K562 (cell line): ENCODE data around the gene WTAP. TPM values are rescaled to one million over a fixed set of nuclear protein-coding genes. Genes with fewer than 3 reads are reported as not detected.

ENCODE experiments used
- C11orf30 ChIP-seq: fragments of 450-650 bp; IDR thresholded peaks from 2 replicates; pipeline ENCODE4 v1.6.1; 2016; ENCODE audit warnings: low read depth, mild to moderate bottlenecking
- CHD4 ChIP-seq: fragments of 200-600 bp; sonication (generic); IDR thresholded peaks from 3 replicates; pipeline ENCODE4 v1.6.1; 2012; ENCODE audit warnings: low read depth, mild to moderate bottlenecking, mixed read lengths, low read length, inconsistent platforms; ENCODE audit not compliant: insufficient read depth, insufficient replicate concordance, poor library complexity, severe bottlenecking
- ERF ChIP-seq: fragments of 450-650 bp; formaldehyde crosslinking; IDR thresholded peaks from 2 replicates; pipeline ENCODE4 v1.4.0; 2020; ENCODE audit warnings: mild to moderate bottlenecking, mixed read lengths
- MEF2A ChIP-seq: IDR thresholded peaks from 2 replicates; pipeline ENCODE4 v1.6.1; 2011; ENCODE audit warnings: low read depth, mild to moderate bottlenecking, low read length, moderate library complexity; ENCODE audit not compliant: control insufficient read depth
- MEF2D ChIP-seq: conservative IDR thresholded peaks from 2 replicates; pipeline ENCODE4 v1.6.1; 2016; ENCODE audit warnings: low read depth, missing genetic modification characterization, missing compliant biosample characterization
- MXI1 ChIP-seq: IDR thresholded peaks from 2 replicates; pipeline ENCODE4 v1.6.1; 2011; ENCODE audit warnings: low read depth, mild to moderate bottlenecking, improper control_type of control experiment, low read length
- ZNF41 ChIP-seq: fragments of 250-450 bp; sonication (Bioruptor Pico); conservative IDR thresholded peaks from 2 replicates; pipeline ENCODE4 v1.4.0; 2020; ENCODE audit warnings: mild to moderate bottlenecking
- ZNF436 ChIP-seq: fragments of 250-450, 450-650 bp; sonication (Bioruptor Pico); formaldehyde crosslinking; IDR thresholded peaks from 2 replicates; pipeline ENCODE4 v1.7.0; 2020; ENCODE audit warnings: mild to moderate bottlenecking
- ZNF780A ChIP-seq: fragments of 250-450 bp; sonication (Bioruptor Pico); IDR thresholded peaks from 2 replicates; pipeline ENCODE4 v1.5.0; 2021; ENCODE audit warnings: mild to moderate bottlenecking
- polyA plus RNA-seq, 8 experiments: library from polyadenylated mRNA; depleted of rRNA in 4 of 8; stranded (reverse) in 5 of 8; unstranded in 3 of 8; fragments of >200 nt; fragmentation: Nextera tagmentation in 2 of 8; fragmentation: Illumina TruSeq in 1 of 8; extraction: Ambion mirVana in 2 of 8; extraction: Trizol in 1 of 8; gene quantifications; 2 replicates each; pipeline versions ENCODE4 v1.2.1 to v1.2.3, GENCODE V29; 2011 to 2014; ENCODE audit warnings: inconsistent platforms in 1 of 8, missing spikeins in 1 of 8
- total RNA-seq, 7 experiments: library from RNA; depleted of rRNA in 6 of 7; stranded (reverse); fragments of >200 nt in 6 of 7; fragmentation: Illumina TruSeq in 2 of 7; extraction: Trizol in 2 of 7; gene quantifications; 2 replicates each; pipeline versions ENCODE4 v1.2.1 to v1.2.3, GENCODE V29; 2011 to 2021; ENCODE audit warnings: low replicate concordance in 1 of 7
- TF ChIP-seq, protein P1 (sequence below): IDR thresholded peaks from 2 replicates; pipeline ENCODE4 v1.6.1; 2011; ENCODE audit not compliant: insufficient read length; ENCODE audit errors: extremely low read depth
- TF ChIP-seq, protein P2 (sequence below): sonication (generic); formaldehyde crosslinking; IDR thresholded peaks from 2 replicates; pipeline ENCODE4 v1.8.1; 2023; ENCODE audit warnings: mild to moderate bottlenecking, missing genetic modification reagents, moderate library complexity
- TF ChIP-seq, protein P3 (sequence below): fragments of 250-450 bp; sonication (Bioruptor Pico); IDR thresholded peaks from 2 replicates; pipeline ENCODE4 v1.6.1; 2021; ENCODE audit warnings: mild to moderate bottlenecking
- TF ChIP-seq, protein P4 (sequence below), 2 experiments: fragments of 150-350 bp in 1 of 2; IDR thresholded peaks; 2 replicates each; pipeline ENCODE4 v1.6.1; 2012 to 2016; ENCODE audit warnings: low read depth in 2 of 2, low read length in 2 of 2, mild to moderate bottlenecking in 1 of 2, moderate library complexity in 1 of 2
- TF ChIP-seq, protein P5 (sequence below): sonication (generic); formaldehyde crosslinking; IDR thresholded peaks from 2 replicates; pipeline ENCODE4 v1.9.0; 2022; ENCODE audit warnings: mild to moderate bottlenecking, missing genetic modification reagents
- TF ChIP-seq, protein P6 (sequence below), 2 experiments: fragments of 450-650 bp; IDR thresholded peaks; 2 replicates each; pipeline ENCODE4 v1.6.1; 2016
- TF ChIP-seq, protein P7 (sequence below): fragments of 250-450 bp; sonication (Bioruptor Pico); IDR thresholded peaks from 2 replicates; pipeline ENCODE4 v1.5.0; 2021

The WTAP gene
- total and polyA plus RNA-seq, 9 of the 15 experiments (the other 6 are each of a cell fraction or from before 2014, with no cell fraction given) = 52.4 to 156 (median 110) TPM

DNA sequence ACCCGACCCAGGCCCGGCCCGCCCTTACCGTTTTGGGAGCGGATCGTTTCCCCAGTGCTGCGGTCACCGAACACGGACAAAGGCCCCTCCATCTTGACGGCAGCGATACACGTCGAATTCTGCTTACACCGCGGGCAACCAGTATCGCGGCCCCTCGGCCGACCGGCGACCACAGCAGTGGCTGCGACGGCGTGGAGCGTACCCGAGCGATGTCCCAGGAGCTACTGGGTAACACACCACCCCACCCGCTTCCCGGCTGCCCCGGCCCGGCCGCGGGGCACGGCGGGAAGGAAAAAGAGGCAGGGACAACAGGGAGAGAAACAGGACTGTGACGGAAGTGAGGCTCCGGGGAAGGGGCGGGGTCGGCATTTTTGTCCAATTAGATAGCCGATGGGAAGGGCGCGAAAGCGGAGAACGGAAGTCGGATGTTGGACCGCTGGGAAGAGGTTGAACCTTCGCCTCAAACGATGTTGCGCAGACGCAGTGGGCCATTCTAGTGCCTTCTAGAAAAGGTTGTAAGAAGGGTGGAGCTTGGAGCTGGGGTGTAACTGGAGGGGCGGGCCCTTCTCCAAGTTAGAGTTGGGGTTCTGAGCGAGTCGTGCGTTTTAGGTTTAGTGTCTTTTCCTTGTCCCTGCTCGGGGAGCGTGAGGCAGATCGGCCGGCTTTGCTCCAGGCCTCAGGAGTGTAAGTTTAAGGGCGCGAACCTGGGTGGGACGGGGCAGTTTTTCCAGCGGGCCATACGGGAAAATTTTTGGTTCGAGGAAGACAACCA is 62.3 kb downstream of the WTAP start, which contains the start of gene TCP1 (continued):
- TF ChIP-seq MEF2D = no peak; the same call in 1 of the 2 replicates
- TF ChIP-seq, protein P1, sequence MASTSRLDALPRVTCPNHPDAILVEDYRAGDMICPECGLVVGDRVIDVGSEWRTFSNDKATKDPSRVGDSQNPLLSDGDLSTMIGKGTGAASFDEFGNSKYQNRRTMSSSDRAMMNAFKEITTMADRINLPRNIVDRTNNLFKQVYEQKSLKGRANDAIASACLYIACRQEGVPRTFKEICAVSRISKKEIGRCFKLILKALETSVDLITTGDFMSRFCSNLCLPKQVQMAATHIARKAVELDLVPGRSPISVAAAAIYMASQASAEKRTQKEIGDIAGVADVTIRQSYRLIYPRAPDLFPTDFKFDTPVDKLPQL = no peak
- TF ChIP-seq ZNF436 = 0 out of 2 replicates have a peak, but pooled peaks have one; percentile 55
- TF ChIP-seq C11orf30 = peak; percentile 81
- TF ChIP-seq, protein P2, sequence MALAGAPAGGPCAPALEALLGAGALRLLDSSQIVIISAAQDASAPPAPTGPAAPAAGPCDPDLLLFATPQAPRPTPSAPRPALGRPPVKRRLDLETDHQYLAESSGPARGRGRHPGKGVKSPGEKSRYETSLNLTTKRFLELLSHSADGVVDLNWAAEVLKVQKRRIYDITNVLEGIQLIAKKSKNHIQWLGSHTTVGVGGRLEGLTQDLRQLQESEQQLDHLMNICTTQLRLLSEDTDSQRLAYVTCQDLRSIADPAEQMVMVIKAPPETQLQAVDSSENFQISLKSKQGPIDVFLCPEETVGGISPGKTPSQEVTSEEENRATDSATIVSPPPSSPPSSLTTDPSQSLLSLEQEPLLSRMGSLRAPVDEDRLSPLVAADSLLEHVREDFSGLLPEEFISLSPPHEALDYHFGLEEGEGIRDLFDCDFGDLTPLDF (CRISPR knock-in tag) = peak; percentile 98
- TF ChIP-seq, protein P3, sequence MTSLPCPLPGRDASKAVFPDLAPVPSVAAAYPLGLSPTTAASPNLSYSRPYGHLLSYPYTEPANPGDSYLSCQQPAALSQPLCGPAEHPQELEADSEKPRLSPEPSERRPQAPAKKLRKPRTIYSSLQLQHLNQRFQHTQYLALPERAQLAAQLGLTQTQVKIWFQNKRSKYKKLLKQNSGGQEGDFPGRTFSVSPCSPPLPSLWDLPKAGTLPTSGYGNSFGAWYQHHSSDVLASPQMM (CRISPR knock-in tag) = no peak
- TF ChIP-seq ZNF41 (CRISPR knock-in tag) = 0 out of 2 replicates have a peak, but pooled peaks have one; percentile 59
- TF ChIP-seq CHD4 = no peak
- no peak for TF ChIP-seq MEF2A
- no peak for TF ChIP-seq ZNF780A (CRISPR knock-in tag)
- TF ChIP-seq, protein P4, sequence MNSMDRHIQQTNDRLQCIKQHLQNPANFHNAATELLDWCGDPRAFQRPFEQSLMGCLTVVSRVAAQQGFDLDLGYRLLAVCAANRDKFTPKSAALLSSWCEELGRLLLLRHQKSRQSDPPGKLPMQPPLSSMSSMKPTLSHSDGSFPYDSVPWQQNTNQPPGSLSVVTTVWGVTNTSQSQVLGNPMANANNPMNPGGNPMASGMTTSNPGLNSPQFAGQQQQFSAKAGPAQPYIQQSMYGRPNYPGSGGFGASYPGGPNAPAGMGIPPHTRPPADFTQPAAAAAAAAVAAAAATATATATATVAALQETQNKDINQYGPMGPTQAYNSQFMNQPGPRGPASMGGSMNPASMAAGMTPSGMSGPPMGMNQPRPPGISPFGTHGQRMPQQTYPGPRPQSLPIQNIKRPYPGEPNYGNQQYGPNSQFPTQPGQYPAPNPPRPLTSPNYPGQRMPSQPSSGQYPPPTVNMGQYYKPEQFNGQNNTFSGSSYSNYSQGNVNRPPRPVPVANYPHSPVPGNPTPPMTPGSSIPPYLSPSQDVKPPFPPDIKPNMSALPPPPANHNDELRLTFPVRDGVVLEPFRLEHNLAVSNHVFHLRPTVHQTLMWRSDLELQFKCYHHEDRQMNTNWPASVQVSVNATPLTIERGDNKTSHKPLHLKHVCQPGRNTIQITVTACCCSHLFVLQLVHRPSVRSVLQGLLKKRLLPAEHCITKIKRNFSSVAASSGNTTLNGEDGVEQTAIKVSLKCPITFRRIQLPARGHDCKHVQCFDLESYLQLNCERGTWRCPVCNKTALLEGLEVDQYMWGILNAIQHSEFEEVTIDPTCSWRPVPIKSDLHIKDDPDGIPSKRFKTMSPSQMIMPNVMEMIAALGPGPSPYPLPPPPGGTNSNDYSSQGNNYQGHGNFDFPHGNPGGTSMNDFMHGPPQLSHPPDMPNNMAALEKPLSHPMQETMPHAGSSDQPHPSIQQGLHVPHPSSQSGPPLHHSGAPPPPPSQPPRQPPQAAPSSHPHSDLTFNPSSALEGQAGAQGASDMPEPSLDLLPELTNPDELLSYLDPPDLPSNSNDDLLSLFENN (IDR thresholded peaks at IDR 0.05; ENCODE audit: low read depth in 2 of 2, low read length in 2 of 2) = peak; percentile 20 to 82; a peak in 2 of 4 replicates
- peak; percentile 87 for TF ChIP-seq ERF (CRISPR knock-in tag)
- TF ChIP-seq, protein P5, sequence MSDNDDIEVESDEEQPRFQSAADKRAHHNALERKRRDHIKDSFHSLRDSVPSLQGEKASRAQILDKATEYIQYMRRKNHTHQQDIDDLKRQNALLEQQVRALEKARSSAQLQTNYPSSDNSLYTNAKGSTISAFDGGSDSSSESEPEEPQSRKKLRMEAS (CRISPR knock-in tag) = peak; percentile 39; the same call in 1 of the 2 replicates
- TF ChIP-seq MXI1 = peak; percentile 47; the same call in 1 of the 2 replicates
- TF ChIP-seq, protein P6, sequence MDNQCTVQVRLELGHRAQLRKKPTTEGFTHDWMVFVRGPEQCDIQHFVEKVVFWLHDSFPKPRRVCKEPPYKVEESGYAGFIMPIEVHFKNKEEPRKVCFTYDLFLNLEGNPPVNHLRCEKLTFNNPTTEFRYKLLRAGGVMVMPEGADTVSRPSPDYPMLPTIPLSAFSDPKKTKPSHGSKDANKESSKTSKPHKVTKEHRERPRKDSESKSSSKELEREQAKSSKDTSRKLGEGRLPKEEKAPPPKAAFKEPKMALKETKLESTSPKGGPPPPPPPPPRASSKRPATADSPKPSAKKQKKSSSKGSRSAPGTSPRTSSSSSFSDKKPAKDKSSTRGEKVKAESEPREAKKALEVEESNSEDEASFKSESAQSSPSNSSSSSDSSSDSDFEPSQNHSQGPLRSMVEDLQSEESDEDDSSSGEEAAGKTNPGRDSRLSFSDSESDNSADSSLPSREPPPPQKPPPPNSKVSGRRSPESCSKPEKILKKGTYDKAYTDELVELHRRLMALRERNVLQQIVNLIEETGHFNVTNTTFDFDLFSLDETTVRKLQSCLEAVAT (IDR thresholded peaks at IDR 0.05) = peak; percentile 85 to 91
- TF ChIP-seq, protein P7, sequence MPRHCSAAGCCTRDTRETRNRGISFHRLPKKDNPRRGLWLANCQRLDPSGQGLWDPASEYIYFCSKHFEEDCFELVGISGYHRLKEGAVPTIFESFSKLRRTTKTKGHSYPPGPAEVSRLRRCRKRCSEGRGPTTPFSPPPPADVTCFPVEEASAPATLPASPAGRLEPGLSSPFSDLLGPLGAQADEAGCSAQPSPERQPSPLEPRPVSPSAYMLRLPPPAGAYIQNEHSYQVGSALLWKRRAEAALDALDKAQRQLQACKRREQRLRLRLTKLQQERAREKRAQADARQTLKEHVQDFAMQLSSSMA (CRISPR knock-in tag) = no peak
